Measurements from ENCODE around the gene GPR137B. TPM values are rescaled to one million over a fixed set of nuclear protein-coding genes. Genes with fewer than 3 reads are reported as not detected.
A peak's percentile ranks its signal among the peaks of the same experiment; 100 is the strongest.

The GPR137B gene
- total RNA-seq, 1 donor from 2014 or later = 12.1 TPM

GRCh38 chr1:236200925-236201324 lies 58.6 kb downstream of the GPR137B start:
- DNase-seq (ENCODE audit: low read depth in 2 of 2) = no peak

- no peak for DNase-seq (ENCODE audit: low read depth in 2 of 2)
These were observed 59.4 kb downstream of the GPR137B start for GRCh38 chr1:236201786-236202185.

GRCh38 chr1:236204039-236204438 lies 61.7 kb downstream of the GPR137B start:
- DNase-seq (ENCODE audit: low read depth in 2 of 2) = no peak

GRCh38 chr1:236204656-236205055 lies 62.3 kb downstream of the GPR137B start:
- DNase-seq (ENCODE audit: low read depth in 2 of 2) = no peak

- DNase-seq (ENCODE audit: low read depth in 2 of 2) = peak in 1 of 2 donors; percentile 11
These were observed 64.2 kb downstream of the GPR137B start for GRCh38 chr1:236206548-236206947.

GRCh38 chr1:236207121-236207520 lies 64.8 kb downstream of the GPR137B start:
- DNase-seq (ENCODE audit: low read depth in 2 of 2) = no peak

GRCh38 chr1:236207569-236207968 lies 65.2 kb downstream of the GPR137B start:
- DNase-seq (ENCODE audit: low read depth in 2 of 2) = no peak

- DNase-seq (ENCODE audit: low read depth in 2 of 2) = no peak
These were observed 66.8 kb downstream of the GPR137B start for GRCh38 chr1:236209185-236209584.

- DNase-seq (ENCODE audit: low read depth in 2 of 2) = no peak
These were observed 67.4 kb downstream of the GPR137B start for GRCh38 chr1:236209713-236210112.

- no peak for DNase-seq (ENCODE audit: low read depth in 2 of 2)
These were observed 69.5 kb downstream of the GPR137B start for GRCh38 chr1:236211815-236212214.

- no peak for DNase-seq (ENCODE audit: low read depth in 2 of 2)
These were observed 71.2 kb downstream of the GPR137B start for GRCh38 chr1:236213534-236213933.

- no peak for DNase-seq (ENCODE audit: low read depth in 2 of 2)
These were observed 72.4 kb downstream of the GPR137B start for GRCh38 chr1:236214761-236215160.

- no peak for DNase-seq (ENCODE audit: low read depth in 2 of 2)
These were observed 78.1 kb downstream of the GPR137B start for GRCh38 chr1:236220473-236220872.

GRCh38 chr1:236222632-236223031 lies 80.3 kb downstream of the GPR137B start:
- DNase-seq (ENCODE audit: low read depth in 2 of 2) = no peak

- DNase-seq (ENCODE audit: low read depth in 2 of 2) = no peak
These were observed 86.1 kb downstream of the GPR137B start for GRCh38 chr1:236228411-236228810.

GRCh38 chr1:236235116-236235515 lies 92.8 kb downstream of the GPR137B start:
- DNase-seq (ENCODE audit: low read depth in 2 of 2) = no peak

- DNase-seq (ENCODE audit: low read depth in 2 of 2) = no peak
These were observed 96.8 kb downstream of the GPR137B start for GRCh38 chr1:236239092-236239585.

GRCh38 chr1:236240675-236241074 lies 98.3 kb downstream of the GPR137B start:
- no peak for DNase-seq (ENCODE audit: low read depth in 2 of 2)

- no peak for DNase-seq (ENCODE audit: low read depth in 2 of 2)
These were observed 100.2 kb downstream of the GPR137B start for GRCh38 chr1:236242568-236242967.

GRCh38 chr1:236247286-236247685 lies 104.9 kb downstream of the GPR137B start:
- no peak for DNase-seq (ENCODE audit: low read depth in 2 of 2)

GRCh38 chr1:236251587-236251986 lies 109.2 kb downstream of the GPR137B start:
- no peak for DNase-seq (ENCODE audit: low read depth in 2 of 2)

GRCh38 chr1:236253119-236253518 lies 110.8 kb downstream of the GPR137B start:
- no peak for DNase-seq (ENCODE audit: low read depth in 2 of 2)

- DNase-seq (ENCODE audit: low read depth in 2 of 2) = no peak
These were observed 111.7 kb downstream of the GPR137B start for GRCh38 chr1:236253918-236254637.

- no peak for DNase-seq (ENCODE audit: low read depth in 2 of 2)
These were observed 114.9 kb downstream of the GPR137B start for GRCh38 chr1:236257216-236257615.

All from lung microvascular endothelial cell (primary cell).